ENCODE results near the gene SLC39A5. TPM values are rescaled to one million over a fixed set of nuclear protein-coding genes. Genes with fewer than 3 reads are reported as not detected.
A peak's percentile ranks its signal among the peaks of the same experiment; 100 is the strongest.

The SLC39A5 gene
- total and polyA plus RNA-seq, 2 of the 13 experiments (the other 11 are each of a cell fraction or from before 2014, with no cell fraction given): 59.7 to 101 TPM

- TF ChIP-seq CEBPZ (IDR thresholded peaks at IDR 0.05; ENCODE audit: low read length) (no peak), PHF8 (CRISPR knock-in tag; IDR thresholded peaks at IDR 0.05) (no peak), HMG20A (CRISPR knock-in tag; IDR thresholded peaks at IDR 0.05; ENCODE audit: borderline replicate concordance) (no peak), IRF9 (CRISPR knock-in tag; IDR thresholded peaks at IDR 0.05; ENCODE audit: borderline replicate concordance) (no peak), REST (IDR thresholded peaks at IDR 0.05; ENCODE audit: borderline replicate concordance in 1 of 2, low read depth in 1 of 2, low read length in 2 of 2) (no peak), NFKB2 (CRISPR knock-in tag; IDR thresholded peaks at IDR 0.05; ENCODE audit: borderline replicate concordance) (peak; percentile 65; the same call in 1 of the 2 replicates), ZNF839 (CRISPR knock-in tag; IDR thresholded peaks at IDR 0.05; ENCODE audit: borderline replicate concordance) (0 out of 2 replicates have a peak, but pooled peaks have one; percentile 6), RBFOX2 (IDR thresholded peaks at IDR 0.05; ENCODE audit: low read depth, low read length) (peak; percentile 54), ZNF143 (CRISPR knock-in tag; IDR thresholded peaks at IDR 0.05) (no peak), ZNF616 (CRISPR knock-in tag; IDR thresholded peaks at IDR 0.05; ENCODE audit: low read depth) (no peak), ATF4 (CRISPR knock-in tag; IDR thresholded peaks at IDR 0.05) (no peak), UBTF (CRISPR knock-in tag; IDR thresholded peaks at IDR 0.05) (0 out of 2 replicates have a peak, but pooled peaks have one; percentile 38), STAT6 (CRISPR knock-in tag; IDR thresholded peaks at IDR 0.05; ENCODE audit: borderline replicate concordance) (no peak)
Measured at GRCh38 chr12:56231184-56231582, 1.3 kb downstream of the SLC39A5 start (continued).

Data from HepG2 (cell line).